GM21723 (cell line): ENCODE data around the gene ZNF385B.

Experiments
- ATAC-seq: cut with Tn5 transposase; IDR thresholded peaks from one replicate; pipeline ENCODE4 v1.9.1; 2021; ENCODE audit warnings: mild to moderate bottlenecking, moderate library complexity; ENCODE audit not compliant: unreplicated experiment

ZNF385B gene

DNA sequence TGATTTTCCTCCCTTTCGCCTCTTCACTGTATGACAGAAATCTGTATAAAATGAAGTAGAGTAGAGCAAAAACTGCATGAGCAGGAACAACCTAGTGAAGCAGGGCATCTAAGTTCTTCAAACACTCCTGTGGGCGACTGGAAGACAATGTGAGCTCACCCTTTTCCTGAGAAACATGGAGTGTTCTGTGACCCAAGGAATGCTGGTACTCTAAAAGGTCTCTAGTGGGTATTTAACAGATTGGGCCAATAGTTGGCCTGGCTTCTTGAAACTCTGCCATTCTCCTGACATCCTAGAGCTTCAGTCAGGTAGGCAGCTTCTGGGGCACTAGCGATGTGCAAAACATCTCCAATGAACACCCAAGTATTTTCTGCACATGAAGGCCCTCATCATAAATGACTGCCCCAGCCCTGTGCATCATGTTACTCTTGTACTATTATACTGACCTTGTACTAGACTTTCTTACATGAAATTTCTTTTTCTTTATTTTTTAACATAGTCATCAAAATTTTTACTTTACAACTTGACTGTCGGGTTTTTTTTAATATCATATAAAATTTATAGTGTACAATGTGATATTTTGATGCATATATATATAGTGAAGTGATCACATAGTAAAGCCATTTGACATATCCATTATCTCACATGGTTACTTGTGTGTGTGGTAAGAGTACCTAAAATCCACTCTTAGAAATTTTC, 302.2 kb downstream of the ZNF385B start:
- ATAC-seq: no peak

DNA sequence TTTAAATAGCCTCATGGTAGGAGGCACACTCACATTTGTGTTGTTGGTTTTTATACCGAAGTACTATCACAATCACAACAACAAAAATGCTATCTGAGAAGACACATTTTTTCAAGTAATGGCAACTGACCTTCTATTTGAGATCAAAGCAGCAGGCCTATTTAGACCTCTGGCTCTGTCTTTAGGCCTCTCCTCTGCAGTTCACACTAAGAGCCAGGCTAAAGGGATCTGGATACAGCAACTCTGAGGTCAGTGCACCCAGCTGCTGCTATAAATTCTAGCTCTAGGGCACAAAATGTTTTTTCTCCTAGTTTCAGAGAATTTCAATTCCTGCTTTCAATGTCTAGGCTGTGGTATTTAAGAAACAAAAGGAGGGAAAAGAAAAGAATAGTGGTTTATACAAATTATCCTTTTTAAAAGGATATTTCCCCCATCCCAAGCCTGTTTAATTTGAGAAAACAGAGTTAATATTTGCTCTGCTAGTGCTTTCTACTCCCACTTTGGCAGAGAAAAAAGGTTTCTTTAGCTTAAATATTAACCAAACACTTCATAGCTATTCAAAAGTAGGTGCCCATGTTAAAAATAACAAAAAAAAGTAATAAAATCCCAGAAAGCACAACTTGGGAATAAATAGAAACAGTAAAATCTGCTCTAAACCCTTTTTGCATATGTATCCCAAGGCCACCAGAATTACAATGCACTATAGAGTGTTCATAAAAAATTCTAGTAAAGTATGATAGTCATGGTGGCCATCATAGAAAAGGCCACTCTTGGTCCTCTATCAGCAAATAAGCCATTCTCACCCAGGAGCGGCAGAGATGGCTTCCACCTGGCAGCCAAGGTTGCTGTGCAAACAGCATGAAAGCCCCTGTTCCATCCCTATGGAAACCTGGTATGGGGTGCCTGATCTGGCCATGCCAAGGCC, 303.1 kb downstream of the ZNF385B start:
- ATAC-seq: no peak

DNA sequence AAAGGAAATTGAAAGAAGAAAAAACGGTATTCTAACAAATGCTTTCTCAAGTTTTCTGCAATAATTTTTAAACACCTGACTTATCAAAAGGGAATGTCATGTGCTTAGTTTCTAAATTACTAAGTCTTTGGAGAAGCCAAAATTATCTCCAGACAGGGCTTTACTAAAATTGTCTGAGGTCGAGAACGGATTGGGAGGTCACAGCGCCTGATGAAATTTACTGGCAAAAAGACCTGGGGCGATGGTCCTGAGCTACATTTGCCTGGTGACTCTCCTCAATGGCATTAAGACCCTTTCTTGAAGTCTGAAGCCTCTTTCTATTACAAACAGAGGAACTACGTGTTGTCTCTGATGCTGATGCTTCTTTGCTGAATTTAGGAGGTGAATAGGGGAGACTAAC, 305.0 kb downstream of the ZNF385B start:
- ATAC-seq: no peak

DNA sequence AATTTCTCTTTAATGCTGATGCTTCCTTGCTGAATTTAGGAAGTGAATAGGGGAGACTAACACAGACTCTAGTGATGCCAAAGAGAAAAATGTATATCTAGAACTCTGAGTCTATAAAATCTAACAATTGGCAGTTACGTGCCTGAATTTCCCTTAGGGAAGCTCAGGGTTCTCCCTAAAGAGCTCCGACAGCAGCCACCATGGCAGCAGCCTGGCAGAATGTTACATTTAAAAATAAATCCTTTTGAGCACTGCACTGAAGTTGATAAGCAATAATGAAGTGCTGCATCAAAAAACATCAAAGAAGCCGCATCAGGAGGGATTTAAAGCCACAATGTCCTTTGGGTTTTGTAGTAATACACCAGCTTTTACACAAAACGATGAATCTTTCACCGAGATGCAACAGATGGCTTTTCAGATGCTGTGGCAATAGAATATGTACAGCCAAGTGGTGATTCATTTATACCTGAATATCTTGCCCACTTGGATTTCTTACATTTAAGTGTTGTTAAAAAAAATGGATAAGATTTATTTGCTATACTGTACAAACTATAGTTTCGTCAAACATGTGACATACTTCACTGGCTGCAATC, 305.6 kb downstream of the ZNF385B start:
- ATAC-seq: no peak

DNA sequence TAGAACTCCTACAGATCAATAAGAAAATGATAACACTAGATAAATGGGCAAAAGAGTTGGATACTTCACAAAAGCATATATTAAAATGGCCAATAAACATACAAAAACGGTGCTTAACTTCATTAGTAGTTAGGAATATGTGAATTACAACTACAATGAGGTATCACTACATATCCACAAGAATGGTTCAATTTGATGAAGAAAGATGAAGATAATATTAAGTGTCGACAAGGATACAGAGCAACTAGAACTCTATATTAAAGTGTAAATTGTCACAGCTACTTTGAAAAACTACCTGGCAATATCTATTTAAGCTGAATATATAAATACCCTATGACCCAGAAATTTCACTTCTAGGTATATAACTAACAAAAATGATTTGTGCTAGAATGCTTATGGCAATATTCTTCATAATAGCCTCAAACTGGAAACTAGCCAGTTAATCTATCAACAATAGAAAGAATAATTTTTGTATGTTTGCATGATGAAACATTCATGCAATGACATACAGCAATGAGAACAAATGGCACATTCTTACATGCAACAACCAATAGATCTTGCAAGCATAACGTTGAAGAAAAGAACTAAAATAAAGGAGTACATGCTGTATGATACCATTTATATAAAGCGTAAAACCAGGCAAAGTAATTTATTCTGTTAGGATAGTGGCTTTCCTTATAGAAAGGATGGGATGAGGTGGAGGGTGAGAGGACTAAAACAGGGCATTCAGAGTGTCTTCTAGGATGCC, 306.6 kb downstream of the ZNF385B start:
- ATAC-seq: no peak

DNA sequence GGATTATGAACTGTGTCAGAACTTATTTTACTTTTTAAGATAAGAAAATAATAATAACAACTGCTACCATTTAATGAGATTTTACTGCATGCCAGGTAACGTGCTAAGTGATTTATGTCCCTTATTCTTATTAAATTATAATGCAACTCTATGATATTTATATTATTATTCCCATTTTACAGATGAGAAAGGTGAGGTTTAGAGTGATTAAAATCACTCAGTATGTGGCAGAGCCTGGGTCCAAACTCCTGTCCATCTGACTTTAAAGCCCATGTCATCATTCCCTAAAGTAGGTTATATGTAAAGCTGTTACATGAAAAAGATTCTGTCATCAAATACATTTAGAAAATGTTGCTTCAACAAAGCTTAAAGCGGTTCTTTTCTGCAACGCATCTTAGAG, 308.0 kb downstream of the ZNF385B start:
- ATAC-seq: no peak

DNA sequence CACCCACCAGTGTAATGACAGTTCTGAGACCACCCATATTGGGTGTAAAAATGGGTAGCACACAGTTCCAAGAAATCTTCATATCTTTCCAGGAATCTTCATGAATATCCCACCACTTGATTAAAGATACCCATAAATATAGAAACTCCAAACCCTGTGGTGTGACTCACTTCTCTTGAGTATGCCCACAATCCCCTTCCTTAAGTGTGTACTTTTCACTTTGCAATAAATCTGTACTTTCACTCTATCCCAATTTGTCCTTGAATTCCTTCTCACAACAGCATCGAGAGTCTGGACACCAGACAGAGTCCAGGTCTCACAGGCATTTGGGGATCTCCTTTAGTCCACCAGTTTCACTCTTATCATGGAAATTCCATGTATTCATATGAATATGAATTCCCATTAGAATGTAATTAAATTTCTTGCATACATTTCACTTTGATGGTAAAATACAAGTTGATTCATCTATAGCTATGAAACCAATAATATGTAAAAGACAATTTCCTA, 309.8 kb downstream of the ZNF385B start:
- ATAC-seq: no peak

DNA sequence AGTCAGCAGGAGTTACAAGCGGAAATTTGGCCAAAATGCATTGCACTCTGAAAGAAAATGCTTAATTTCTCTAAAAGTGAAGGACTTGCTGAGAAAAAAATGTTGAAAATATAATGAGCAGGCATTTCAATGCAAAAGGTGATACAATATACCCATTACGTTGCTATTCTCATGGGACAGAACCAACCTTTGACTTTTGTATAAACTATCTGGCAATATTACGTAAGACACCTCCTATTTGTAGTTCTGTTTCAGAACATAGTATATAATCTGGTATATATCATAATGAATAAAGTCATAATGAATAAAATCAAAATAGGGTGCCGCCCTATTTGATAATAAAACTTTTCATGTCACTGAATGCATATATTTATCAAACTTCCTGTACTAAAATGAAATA, 310.6 kb downstream of the ZNF385B start:
- ATAC-seq: no peak

DNA sequence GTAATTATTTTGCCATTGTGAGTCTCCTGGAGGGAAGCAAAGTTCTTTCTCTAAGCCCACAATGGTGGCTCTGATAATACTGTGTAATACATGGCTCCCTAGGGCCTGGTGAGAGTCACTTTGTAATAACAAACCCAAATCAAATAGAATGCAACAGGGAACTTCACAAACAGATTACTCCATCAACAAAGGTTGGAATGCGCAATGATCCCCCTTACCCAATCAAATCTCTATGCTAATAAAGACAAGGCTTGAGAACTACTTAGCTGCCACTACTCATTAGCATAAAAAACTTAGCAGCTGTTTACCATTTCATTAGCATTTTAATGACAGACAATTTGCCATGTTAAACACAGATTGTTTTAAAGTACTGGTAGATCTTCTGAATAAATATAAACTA, 311.2 kb downstream of the ZNF385B start:
- no peak for ATAC-seq

DNA sequence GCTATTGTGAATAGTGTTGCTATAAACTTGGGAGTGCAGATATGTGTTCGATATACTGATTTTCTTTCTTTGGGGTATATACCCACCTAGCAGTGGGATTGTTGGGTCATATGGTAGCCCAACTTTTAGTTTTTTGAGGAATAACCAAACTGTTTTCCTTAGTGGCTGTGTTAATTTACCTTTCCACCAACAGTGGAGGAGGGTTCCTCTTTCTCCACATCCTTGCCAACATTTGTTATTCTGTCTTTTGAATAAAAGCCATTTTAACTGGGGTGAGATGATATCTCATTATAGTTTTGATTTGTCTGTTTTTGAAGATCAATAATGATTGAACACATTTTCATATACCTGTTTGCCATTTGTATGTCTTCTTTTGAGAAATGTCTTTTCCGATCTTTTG, 314.8 kb downstream of the ZNF385B start:
- ATAC-seq: no peak

DNA sequence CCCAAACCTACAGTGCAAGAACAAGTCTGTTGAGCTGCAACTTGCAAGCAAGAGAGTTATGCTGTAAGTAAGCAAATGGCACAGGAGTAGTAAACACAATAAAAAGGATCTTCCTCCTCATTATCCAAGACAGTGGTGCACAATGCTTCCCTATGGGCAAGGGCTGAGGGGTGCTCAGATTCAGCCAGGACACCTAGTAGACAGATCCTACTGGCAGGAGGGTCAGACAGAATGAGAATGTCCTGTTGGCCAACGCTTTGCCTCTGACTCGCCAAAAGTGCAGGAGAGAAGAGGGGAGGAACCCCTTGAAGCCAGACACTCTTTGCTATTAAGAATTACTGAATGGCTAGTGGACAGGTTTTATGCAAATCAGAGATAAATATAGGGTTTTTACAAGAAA, 316.4 kb downstream of the ZNF385B start:
- no peak for ATAC-seq

DNA sequence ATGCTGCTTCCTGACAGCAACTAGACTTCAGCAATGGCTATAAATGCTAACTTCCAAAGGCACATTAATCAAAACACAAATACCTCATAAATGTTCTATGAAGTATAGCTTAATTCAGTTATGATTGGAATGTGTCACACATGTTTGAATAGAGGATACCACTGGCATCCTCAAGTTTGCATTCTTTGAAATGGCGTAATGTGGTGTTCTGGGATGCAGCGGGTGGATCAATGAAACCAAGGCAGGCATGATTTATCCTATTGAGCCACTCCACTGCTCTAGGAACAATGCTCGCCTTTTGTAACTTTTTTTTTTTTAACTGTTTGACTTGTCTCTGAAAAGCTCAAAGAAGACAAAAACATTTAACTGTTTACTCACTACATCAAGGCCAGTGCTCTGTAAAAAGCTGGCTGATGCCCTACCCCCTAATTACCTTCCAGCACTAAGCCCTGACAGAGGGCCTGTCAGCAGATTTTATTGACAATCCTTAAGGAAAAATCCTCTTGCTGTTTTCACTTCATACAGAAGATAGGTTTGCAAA, 318.0 kb downstream of the ZNF385B start:
- no peak for ATAC-seq

DNA sequence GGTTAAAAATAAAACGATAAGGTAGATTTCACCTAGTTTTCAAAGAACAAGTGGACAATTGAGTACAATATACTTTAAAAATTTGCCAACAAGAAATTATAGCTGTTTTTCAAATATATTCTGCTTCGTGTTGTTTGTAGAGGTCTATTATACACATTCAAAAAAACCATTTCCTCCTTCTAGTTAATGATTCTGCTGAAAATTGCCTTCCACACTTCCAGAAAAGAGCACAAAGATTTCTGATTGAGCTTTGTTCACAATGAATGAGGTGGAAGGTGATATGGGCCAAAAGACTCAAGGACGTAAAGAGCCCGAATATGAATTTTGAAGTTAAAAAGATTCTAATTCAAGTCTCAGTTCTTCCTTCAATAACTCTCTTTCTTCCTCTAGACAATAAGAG, 319.8 kb downstream of the ZNF385B start:
- no peak for ATAC-seq

DNA sequence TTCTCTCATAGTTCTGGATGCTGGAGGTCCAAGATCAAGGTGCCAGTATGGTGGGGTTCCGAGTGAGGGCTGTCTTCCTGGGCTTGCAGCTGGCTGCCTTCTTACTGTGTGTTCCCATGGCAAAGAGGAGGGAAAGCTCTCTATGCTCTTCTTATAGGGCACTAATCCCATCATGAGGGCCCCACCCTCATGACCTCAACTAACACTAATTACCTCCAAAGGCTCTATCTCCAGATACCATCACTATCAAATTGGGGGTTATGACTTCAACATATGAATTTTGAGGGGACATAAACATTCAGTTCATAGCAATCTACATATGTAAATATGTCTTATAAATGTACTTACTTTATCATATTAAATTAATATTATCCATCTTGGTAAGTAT, 322.3 kb downstream of the ZNF385B start:
- ATAC-seq: no peak

DNA sequence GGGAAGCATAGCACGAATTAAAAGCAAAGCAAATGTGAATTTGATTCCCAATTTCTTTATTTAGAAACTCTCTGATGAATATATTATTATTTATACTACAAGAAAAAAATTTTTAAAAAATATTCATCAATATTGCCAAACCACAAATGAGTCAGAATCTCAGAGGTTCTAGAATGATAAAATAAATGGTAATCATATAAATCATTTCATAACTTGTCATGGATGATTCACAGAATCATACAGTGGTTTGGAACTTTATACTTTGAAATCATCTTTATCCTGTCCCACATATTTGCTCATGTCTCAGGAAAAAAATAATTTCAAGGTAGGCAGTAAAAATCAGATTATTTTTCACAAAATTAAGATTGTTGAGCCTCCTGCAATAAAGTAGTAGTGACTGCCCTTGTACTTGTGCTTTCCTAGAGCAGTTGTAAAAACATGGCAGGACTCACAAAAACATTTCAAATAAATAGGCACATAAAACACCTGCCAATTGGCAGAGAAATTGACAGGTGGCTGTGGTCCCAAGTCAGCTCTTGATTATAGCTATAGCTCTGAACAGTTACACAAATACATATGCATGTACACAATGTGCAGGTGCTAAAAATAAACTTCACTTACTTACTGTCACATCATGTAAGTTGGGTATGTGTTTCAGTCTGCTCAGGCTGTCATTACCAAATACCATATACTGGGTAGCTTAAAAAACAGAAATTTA, 322.8 kb downstream of the ZNF385B start:
- ATAC-seq: no peak

DNA sequence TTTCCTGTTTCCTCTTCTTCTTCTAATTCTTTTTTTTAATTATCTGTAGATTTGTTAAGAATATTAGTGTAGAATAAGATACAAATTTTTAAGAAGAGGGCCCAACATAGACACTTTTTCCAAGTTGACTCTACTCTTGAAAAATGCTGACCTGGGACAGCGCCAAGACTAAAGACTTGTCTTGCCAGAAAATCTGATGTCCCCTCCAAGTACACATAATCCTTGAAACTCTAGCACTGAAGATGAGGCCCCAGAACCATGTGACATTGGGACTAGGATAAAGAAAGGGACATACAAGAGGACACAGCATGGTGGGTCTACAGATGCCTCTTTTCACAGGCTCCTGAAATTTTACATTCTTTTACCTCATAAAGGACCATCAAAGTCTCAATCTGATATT, 325.2 kb downstream of the ZNF385B start:
- ATAC-seq: no peak

DNA sequence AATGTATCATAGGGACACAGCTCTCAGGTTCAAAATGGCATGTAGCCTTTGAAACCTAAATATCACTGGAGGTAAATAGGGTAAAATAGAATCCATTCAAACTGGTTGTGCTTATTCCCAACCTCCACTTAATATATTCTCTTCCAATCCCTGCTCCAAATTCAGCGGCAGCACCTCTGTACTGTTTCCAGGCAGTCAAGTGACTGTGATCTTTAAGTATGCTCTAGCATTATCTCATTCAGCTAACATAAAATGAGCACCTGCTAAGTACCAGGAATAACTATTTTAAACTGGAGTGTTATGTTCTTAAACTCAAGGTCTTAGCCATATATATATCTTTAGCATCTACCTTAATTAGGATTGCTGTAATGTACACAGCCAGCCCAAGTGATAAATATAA, 327.5 kb downstream of the ZNF385B start:
- ATAC-seq: no peak

DNA sequence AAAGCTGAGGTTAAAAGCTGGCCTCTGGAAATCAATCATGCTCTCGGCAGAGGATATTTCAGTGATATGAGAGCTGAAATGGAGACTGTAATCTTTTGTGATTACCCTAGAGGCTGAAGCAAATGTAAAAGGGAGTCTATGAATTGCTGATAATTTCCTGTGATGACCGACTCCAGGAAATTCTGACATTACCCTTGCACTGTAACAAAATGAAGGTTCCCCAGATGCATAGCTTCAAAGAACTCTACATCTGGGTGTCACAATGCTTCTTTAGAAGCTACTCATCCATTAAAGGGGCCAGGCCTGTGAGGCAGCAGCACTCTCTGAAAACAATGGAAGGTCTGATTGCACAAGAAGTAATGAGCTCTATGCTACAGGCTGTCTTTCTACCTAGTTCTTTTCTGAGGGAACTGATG, 328.5 kb downstream of the ZNF385B start:
- ATAC-seq: no peak

DNA sequence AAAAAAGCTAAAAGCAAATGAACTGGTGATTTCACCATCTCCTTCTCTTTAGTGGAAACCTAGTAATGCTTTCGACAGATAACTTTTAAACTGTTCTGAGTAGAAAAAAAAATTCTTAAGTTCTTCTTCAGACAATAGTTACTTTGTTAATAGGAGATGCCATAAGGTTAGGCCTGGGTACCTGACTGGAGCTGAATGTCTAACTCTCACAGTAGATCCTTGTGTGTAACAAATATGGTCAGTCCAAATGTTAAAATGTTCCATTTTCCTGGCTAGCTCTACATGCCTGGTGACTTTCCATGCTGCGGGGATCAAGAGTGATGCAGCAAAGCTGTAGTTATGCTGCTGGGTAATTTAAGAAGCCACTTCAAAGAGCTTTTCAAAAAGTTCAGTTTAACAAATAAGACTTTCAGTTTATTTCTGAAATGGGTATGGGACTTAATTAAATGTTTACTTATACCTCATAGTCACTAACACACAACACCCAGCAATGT, 332.8 kb downstream of the ZNF385B start:
- no peak for ATAC-seq

DNA sequence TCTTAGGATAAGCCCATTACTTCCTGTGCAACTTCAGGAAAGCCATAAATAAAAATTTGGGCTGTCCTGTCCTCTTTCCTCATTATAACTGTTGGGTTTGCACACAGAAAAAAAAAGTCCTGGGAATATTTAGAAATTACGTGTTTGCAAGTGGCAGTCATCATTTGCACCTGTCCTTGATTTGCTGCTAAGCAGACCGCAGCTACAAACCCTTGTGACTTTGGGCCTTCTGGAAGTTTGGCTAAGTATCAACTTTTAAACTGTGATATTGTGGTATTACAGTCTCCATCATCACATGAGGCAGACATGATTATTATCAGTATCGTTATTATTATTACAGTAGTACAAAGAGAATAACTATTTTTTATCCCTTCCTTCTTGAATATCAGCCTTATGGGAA, 336.1 kb downstream of the ZNF385B start:
- no peak for ATAC-seq
